ENCODE results near the gene S100A6.

GRCh38 chr1:153515504-153516394 is 20.0 kb downstream of the S100A6 start:
- TF ChIP-seq EP300 (IDR thresholded peaks at IDR 0.05) (no peak), POLR2A (IDR thresholded peaks at IDR 0.05) (no peak)
- TF ChIP-seq, protein P1, sequence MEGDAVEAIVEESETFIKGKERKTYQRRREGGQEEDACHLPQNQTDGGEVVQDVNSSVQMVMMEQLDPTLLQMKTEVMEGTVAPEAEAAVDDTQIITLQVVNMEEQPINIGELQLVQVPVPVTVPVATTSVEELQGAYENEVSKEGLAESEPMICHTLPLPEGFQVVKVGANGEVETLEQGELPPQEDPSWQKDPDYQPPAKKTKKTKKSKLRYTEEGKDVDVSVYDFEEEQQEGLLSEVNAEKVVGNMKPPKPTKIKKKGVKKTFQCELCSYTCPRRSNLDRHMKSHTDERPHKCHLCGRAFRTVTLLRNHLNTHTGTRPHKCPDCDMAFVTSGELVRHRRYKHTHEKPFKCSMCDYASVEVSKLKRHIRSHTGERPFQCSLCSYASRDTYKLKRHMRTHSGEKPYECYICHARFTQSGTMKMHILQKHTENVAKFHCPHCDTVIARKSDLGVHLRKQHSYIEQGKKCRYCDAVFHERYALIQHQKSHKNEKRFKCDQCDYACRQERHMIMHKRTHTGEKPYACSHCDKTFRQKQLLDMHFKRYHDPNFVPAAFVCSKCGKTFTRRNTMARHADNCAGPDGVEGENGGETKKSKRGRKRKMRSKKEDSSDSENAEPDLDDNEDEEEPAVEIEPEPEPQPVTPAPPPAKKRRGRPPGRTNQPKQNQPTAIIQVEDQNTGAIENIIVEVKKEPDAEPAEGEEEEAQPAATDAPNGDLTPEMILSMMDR (IDR thresholded peaks at IDR 0.05), result no peak

All from gastroesophageal sphincter (tissue), 3 donors.